ENCODE measurements around the gene RAG2. TPM values are rescaled to one million over a fixed set of nuclear protein-coding genes. Genes with fewer than 3 reads are reported as not detected.

RAG2 gene
- total and polyA plus RNA-seq, 10 of the 15 experiments (the other 5 are each of a cell fraction or from before 2014, with no cell fraction given): not detected

DNA sequence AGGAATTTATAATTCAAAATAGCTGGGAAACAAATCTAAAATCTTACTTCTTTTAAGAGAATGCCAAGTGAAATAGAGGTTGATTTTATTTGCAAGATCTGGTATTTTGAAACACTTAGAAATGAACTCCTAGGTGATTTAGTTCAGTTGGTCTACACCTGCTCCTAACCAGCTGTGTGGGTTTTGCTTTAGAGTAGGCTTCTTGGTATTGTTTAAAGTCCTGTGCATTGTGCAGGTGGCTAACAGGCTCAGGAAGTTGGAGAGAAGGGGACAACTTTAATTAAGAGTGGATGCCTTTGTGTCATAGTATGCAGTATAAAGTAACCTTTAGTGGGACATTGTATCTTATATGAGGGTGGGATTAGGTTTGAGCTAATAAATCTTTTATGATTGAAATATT, 4.1 kb upstream of the RAG2 start:
- in situ Hi-C loops (cut with MboI): no loop called here
- Histone ChIP-seq H3K36me3 (ENCODE audit: control insufficient read depth in 2 of 2, insufficient read depth in 2 of 2, low read length in 1 of 2) (no peaks in the 10 kb centered on the region), H3K27me3 (replicated peaks in 1 of 2; ENCODE audit: control insufficient read depth in 2 of 2, insufficient read depth in 2 of 2, low read length in 1 of 2) (no peaks in the 10 kb centered on the region; a peak in 2 of 4 replicates), H3K4me2 (ENCODE audit: control insufficient read depth, insufficient read depth) (no peak overlapping the region), H3K9ac (ENCODE audit: control insufficient read depth, insufficient read depth, low read length) (no peak overlapping the region), H3K27ac (ENCODE audit: control insufficient read depth, insufficient read depth) (no peak overlapping the region), H2AFZ (ENCODE audit: control insufficient read depth, low read depth, low read length) (no peak overlapping the region), H3K4me3 (no peak overlapping the region), H3K4me1 (ENCODE audit: control insufficient read depth, insufficient read depth, low read length) (no peaks in the 10 kb centered on the region), H3K9me3 (replicated peaks; ENCODE audit: control insufficient read depth, insufficient read depth, low read length) (no peaks in the 10 kb centered on the region), H3K79me2 (ENCODE audit: control insufficient read depth, insufficient read depth, low read length) (no peaks in the 10 kb centered on the region), H4K20me1 (ENCODE audit: control insufficient read depth, insufficient read depth) (no peaks in the 10 kb centered on the region)
- TF ChIP-seq STAT3 (IDR thresholded peaks at IDR 0.05; ENCODE audit: low read depth, low read length) (no peak), BACH1 (IDR thresholded peaks at IDR 0.05; ENCODE audit: borderline replicate concordance) (no peak), SIX5 (IDR thresholded peaks at IDR 0.05; ENCODE audit: low read depth, low read length, severe bottlenecking) (no peak)
- ChIA-PET POLR2A (no interaction called here), CTCF (interaction anchor here (1.0 kb wide), 1 partner anchor 39 kb away, joined by 3 read pairs; no protein-coding TSS in a partner anchor), SMC1A (ENCODE audit: uncharacterized antibody, unreplicated experiment) (no interaction called here), RAD21 (ENCODE audit: unreplicated experiment) (no interaction called here)
- DNase-seq (ENCODE audit: low read depth, low spot score): no peak
- no peak for ATAC-seq
- intact Hi-C loops (cut with micrococcal nuclease; ENCODE audit: unreplicated experiment): no loop called here
- no peak for FAIRE-seq
- no TSS peak for BruUV-seq (replicated peaks)

DNA sequence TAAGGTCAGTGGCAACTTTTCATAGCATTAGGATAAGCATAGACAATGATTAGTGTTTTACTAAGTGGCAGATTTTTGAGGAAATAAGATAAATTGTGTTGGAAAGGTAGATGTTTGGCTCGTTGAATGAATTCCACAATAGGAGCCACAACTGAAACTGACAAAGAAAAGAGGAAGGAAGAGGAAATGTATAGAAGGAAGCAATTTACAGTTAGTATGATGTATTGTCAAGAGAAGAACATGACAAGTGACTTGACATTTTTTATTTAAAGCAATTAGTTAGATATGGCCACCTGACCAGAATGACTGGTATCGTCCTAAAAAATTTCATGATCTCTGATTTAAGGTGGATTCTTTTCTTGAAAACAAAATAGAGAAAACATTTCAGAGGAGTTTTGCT, 3.1 kb upstream of the RAG2 start:
- no TSS peak for BruUV-seq (replicated peaks)
- WGBS (ENCODE audit: insufficient coverage, insufficient replicate concordance, low lambda C conversion rate, missing lambda C conversion rate): 0% methylated on average over 2 of the region's 2 CpGs
- Histone ChIP-seq H3K9me3 (replicated peaks; ENCODE audit: control insufficient read depth, insufficient read depth, low read length) (no peaks in the 10 kb centered on the region), H4K20me1 (ENCODE audit: control insufficient read depth, insufficient read depth) (no peaks in the 10 kb centered on the region), H3K4me3 (no peak overlapping the region), H3K36me3 (ENCODE audit: control insufficient read depth in 2 of 2, insufficient read depth in 2 of 2, low read length in 1 of 2) (no peaks in the 10 kb centered on the region), H3K27me3 (replicated peaks in 1 of 2; ENCODE audit: control insufficient read depth in 2 of 2, insufficient read depth in 2 of 2, low read length in 1 of 2) (no peaks in the 10 kb centered on the region; a peak in 2 of 4 replicates), H3K79me2 (ENCODE audit: control insufficient read depth, insufficient read depth, low read length) (no peaks in the 10 kb centered on the region), H3K4me1 (ENCODE audit: control insufficient read depth, insufficient read depth, low read length) (no peaks in the 10 kb centered on the region), H3K4me2 (ENCODE audit: control insufficient read depth, insufficient read depth) (no peak overlapping the region), H2AFZ (ENCODE audit: control insufficient read depth, low read depth, low read length) (no peak overlapping the region), H3K9ac (ENCODE audit: control insufficient read depth, insufficient read depth, low read length) (no peak overlapping the region), H3K27ac (ENCODE audit: control insufficient read depth, insufficient read depth) (no peak overlapping the region)
- ChIA-PET SMC1A (ENCODE audit: uncharacterized antibody, unreplicated experiment) (no interaction called here), CTCF (interaction anchor here (1.0 kb wide), 1 partner anchor 108 kb away, joined by 3 read pairs; no protein-coding TSS in a partner anchor), POLR2A (no interaction called here), RAD21 (ENCODE audit: unreplicated experiment) (no interaction called here)
- no peak for FAIRE-seq
- in situ Hi-C loops (cut with MboI): no loop called here
- intact Hi-C loops (cut with micrococcal nuclease; ENCODE audit: unreplicated experiment): no loop called here
- no peak for DNase-seq (ENCODE audit: low read depth, low spot score)
- ATAC-seq: no peak
- TF ChIP-seq, protein P1, sequence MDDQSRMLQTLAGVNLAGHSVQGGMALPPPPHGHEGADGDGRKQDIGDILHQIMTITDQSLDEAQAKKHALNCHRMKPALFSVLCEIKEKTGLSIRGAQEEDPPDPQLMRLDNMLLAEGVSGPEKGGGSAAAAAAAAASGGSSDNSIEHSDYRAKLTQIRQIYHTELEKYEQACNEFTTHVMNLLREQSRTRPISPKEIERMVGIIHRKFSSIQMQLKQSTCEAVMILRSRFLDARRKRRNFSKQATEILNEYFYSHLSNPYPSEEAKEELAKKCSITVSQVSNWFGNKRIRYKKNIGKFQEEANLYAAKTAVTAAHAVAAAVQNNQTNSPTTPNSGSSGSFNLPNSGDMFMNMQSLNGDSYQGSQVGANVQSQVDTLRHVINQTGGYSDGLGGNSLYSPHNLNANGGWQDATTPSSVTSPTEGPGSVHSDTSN (IDR thresholded peaks at IDR 0.05; ENCODE audit: insufficient replicate concordance, low read depth, low read length): no peak
- TF ChIP-seq SIN3A (IDR thresholded peaks at IDR 0.05; ENCODE audit: low read depth, low read length): no peak
- TF ChIP-seq, protein P2, sequence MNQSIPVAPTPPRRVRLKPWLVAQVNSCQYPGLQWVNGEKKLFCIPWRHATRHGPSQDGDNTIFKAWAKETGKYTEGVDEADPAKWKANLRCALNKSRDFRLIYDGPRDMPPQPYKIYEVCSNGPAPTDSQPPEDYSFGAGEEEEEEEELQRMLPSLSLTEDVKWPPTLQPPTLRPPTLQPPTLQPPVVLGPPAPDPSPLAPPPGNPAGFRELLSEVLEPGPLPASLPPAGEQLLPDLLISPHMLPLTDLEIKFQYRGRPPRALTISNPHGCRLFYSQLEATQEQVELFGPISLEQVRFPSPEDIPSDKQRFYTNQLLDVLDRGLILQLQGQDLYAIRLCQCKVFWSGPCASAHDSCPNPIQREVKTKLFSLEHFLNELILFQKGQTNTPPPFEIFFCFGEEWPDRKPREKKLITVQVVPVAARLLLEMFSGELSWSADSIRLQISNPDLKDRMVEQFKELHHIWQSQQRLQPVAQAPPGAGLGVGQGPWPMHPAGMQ (IDR thresholded peaks at IDR 0.05; ENCODE audit: borderline replicate concordance): no peak
- TF ChIP-seq, protein P3, sequence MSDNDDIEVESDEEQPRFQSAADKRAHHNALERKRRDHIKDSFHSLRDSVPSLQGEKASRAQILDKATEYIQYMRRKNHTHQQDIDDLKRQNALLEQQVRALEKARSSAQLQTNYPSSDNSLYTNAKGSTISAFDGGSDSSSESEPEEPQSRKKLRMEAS (IDR thresholded peaks at IDR 0.05; ENCODE audit: low read depth, low read length): no peak
- TF ChIP-seq EED (IDR thresholded peaks at IDR 0.05; ENCODE audit: low read depth): no peak
- no peak for TF ChIP-seq FOS (IDR thresholded peaks at IDR 0.05; ENCODE audit: borderline replicate concordance, extremely low read depth, insufficient read length)
- no peak for TF ChIP-seq TCF7 (IDR thresholded peaks at IDR 0.05; ENCODE audit: borderline replicate concordance)
- no peak for TF ChIP-seq EP300 (IDR thresholded peaks at IDR 0.05; ENCODE audit: borderline replicate concordance in 1 of 2, control insufficient read depth in 1 of 2, low read depth in 2 of 2, low read length in 2 of 2)
- TF ChIP-seq, protein P4, sequence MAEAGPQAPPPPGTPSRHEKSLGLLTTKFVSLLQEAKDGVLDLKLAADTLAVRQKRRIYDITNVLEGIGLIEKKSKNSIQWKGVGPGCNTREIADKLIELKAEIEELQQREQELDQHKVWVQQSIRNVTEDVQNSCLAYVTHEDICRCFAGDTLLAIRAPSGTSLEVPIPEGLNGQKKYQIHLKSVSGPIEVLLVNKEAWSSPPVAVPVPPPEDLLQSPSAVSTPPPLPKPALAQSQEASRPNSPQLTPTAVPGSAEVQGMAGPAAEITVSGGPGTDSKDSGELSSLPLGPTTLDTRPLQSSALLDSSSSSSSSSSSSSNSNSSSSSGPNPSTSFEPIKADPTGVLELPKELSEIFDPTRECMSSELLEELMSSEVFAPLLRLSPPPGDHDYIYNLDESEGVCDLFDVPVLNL (IDR thresholded peaks at IDR 0.05; ENCODE audit: low read depth, low read length): no peak
- TF ChIP-seq SIX5 (IDR thresholded peaks at IDR 0.05; ENCODE audit: low read depth, low read length, severe bottlenecking): no peak
